Activated CD4-positive, alpha-beta memory T cell treated with anti-CD3 and anti-CD28 coated beads for 36 hours (primary cell): ENCODE data around the gene EXTL1. TPM values are rescaled to one million over a fixed set of nuclear protein-coding genes. Genes with fewer than 3 reads are reported as not detected.

Source experiments
- CTCF ChIA-PET: fragments of 350-600 bp; sonication (Branson Sonifier 250); formaldehyde crosslinking; loops from one replicate; lab custom pipeline; 2021; ENCODE audit warnings: antibody characterized with exemption, inconsistent platforms; lab: Charles Lee
- POLR2A ChIA-PET: fragments of 350-600 bp; sonication (Branson Sonifier 250); formaldehyde crosslinking; loops from one replicate; lab custom pipeline; 2021; ENCODE audit warnings: antibody characterized with exemption; lab: Charles Lee
- DNase-seq: peaks from one replicate; pipeline ENCODE4 v3.0.0-alpha.2; 2020
- H3K27ac Mint-ChIP-seq: one replicate; pipeline ENCODE4 v1.8.0; 2021; ENCODE audit warnings: mixed read lengths
- H3K27me3 Mint-ChIP-seq: one replicate; pipeline ENCODE4 v1.8.0; 2021; ENCODE audit warnings: mixed read lengths
- H3K36me3 Mint-ChIP-seq: one replicate; pipeline ENCODE4 v1.8.0; 2021; ENCODE audit warnings: mixed read lengths
- H3K4me1 Mint-ChIP-seq: one replicate; pipeline ENCODE4 v1.8.0; 2021; ENCODE audit warnings: low read depth, mixed read lengths
- H3K4me3 Mint-ChIP-seq: one replicate; pipeline ENCODE4 v1.8.0; 2021; ENCODE audit warnings: mild to moderate bottlenecking, mixed read lengths
- H3K9me3 Mint-ChIP-seq: one replicate; pipeline ENCODE4 v1.8.0; 2021; ENCODE audit warnings: mixed read lengths
- intact Hi-C: fragments of 100-400 bp; cut with micrococcal nuclease; formaldehyde crosslinking; loops from one replicate; pipeline ENCODE4 v1.15.1; 2023
- total RNA-seq, 2 experiments: library from RNA; stranded (reverse); gene quantifications; one replicate each; pipeline ENCODE4 v1.2.3, GENCODE V29; 2021

Gene EXTL1
- total RNA-seq, 2 experiments from 2014 or later, result not detected

DNA sequence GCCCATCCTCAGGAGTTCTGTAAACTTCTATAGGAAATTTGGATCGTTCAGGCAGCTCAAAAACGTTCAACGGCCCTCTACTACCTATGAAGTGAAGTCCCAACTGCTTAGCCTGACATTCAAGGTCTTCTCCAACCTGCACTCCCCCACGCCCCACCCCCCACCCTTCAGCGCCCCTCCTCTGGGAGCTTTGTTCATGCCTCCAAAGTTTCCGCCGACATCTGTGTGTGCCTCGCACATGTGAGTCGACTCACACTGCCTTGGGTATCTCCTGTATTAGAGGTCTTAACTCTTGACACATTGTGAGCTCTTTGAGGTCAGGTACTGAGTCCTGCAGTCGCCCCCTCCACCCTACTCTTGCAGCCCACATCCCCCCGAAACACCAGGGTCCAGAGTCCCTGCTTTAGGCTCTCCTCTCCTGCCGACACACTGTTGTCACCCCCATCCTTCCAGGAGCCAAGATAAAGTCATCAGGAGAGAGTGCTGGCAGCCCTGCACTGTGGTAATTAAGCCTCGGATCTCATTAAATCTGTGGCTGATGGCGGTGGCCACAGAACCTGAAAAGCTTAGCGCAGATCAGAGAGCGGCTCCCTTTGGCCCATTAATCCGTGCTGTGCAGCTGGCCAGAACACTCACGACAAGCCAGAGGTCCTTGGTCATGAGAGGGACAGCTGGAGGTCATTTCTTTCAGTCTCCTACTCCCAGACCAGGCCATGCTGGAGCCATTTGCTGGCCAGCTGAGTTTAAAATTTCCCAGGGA, 22.4 kb upstream of the EXTL1 start:
- Mint-ChIP-seq H3K4me3 (no peak overlapping the region), H3K27me3 (peaks cover under 1% of the 10 kb centered on the region), H3K9me3 (no peaks in the 10 kb centered on the region), H3K4me1 (peaks cover 15% of the 10 kb centered on the region), H3K36me3 (no peaks in the 10 kb centered on the region), H3K27ac (no peak overlapping the region)
- POLR2A ChIA-PET, result interaction anchor here (1.9 kb wide), 1 partner anchor 95 kb away, joined by 7 read pairs; no protein-coding TSS in a partner anchor
- intact Hi-C loops, result loop anchor here (2.0 to 10.0 kb wide), 2 partner anchors 36 to 374 kb away; no protein-coding TSS in a partner anchor
- CTCF ChIA-PET, result interaction anchor here (1.1 to 13.1 kb wide), 4 partner anchors 25 to 103 kb away, joined by 3 to 260 read pairs (median 6); no protein-coding TSS in a partner anchor
- no peak for DNase-seq

DNA sequence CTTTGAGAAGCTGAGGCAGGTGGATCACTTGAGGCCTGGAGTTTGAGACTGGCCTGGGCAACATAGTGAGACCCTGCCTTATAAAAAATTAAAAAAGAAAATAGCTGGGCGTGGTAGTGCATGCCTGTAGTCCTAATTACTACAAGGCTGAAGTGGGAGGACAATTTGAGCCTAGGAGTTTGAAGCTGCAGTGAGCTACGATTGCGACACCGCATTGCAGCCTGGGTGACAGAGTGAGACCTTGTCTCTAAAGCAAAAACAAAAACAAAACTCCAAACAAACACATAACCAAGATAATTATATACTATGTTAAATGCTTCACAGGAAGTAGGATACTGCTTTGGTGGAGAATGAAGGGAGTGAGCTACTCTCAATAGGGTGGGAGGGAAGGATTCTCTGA, 18.3 kb upstream of the EXTL1 start:
- intact Hi-C loops, result no loop called here
- H3K36me3 Mint-ChIP-seq, result no peaks in the 10 kb centered on the region
- H3K27ac Mint-ChIP-seq, result no peak overlapping the region
- no peak overlapping the region for H3K4me3 Mint-ChIP-seq
- DNase-seq, result no peak
- peaks cover 4% of the 10 kb centered on the region for H3K27me3 Mint-ChIP-seq
- ChIA-PET POLR2A (no interaction called here), CTCF (interaction anchor here (0.6 to 13.1 kb wide), 3 partner anchors 33 to 297 kb away, joined by 3 to 260 read pairs (median 3); no protein-coding TSS in a partner anchor)
- H3K9me3 Mint-ChIP-seq, result no peaks in the 10 kb centered on the region
- peaks cover 4% of the 10 kb centered on the region for H3K4me1 Mint-ChIP-seq

DNA sequence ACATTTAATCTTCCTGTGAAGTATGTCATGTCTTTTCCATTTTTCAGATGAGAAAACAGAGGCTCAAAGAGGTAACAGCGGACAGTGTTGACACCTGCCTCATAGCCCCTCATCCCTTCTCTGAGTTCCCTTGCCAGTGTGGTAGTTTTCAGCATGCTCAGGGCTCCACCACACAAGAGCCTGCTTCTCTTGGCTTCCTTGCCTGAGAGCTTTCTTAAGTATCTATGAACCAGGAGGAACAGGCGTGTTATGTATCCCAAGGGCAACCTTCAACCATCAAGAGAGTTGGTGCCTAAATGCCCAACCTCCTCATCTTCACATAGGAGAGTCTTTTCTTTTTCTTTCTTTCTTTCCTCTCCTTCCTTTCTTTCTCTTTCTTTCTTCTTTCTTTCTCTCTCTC, 17.8 kb upstream of the EXTL1 start:
- Mint-ChIP-seq H3K4me1 (no peaks in the 10 kb centered on the region), H3K36me3 (no peaks in the 10 kb centered on the region), H3K27me3 (peaks cover 4% of the 10 kb centered on the region), H3K4me3 (no peak overlapping the region), H3K27ac (no peak overlapping the region), H3K9me3 (no peaks in the 10 kb centered on the region)
- ChIA-PET POLR2A (no interaction called here), CTCF (interaction anchor here (0.8 to 13.1 kb wide), 2 partner anchors 32 to 108 kb away, joined by 3 to 260 read pairs; no protein-coding TSS in a partner anchor)
- DNase-seq, result no peak
- intact Hi-C loops, result no loop called here

DNA sequence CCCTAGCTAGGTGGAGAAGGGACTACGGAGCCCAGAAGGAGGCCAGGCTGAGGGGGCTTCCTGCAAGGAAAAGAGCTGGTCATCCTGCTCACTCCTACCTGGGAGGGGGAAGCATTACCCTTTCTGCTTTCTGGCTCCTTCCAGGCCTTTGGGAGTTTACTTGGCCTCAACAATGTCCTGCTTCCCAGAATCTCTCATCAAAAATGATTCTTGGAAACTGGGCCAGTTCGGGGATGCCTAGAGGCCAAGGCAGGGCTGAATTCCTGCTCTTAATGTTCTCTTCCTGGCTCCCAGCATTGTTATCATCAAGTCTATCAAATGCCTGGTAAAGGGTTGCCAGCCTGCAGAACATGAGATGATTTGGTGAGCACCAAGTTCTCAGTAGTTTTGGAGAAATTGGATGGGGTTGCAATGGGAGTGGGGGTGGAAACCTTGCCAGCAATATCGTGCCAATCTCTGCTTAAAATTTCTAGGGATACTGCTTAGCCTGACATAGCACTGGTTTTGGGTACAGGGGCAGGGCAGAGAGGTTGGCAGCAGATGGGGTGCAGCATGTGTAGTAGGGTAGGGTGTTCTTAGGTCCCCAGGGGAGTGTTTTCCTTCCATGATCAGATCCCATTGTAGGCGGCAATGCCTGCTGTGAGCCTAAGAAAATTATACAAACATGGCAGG, 16.0 kb upstream of the EXTL1 start:
- Mint-ChIP-seq H3K27ac (no peak overlapping the region), H3K9me3 (no peaks in the 10 kb centered on the region), H3K4me1 (no peaks in the 10 kb centered on the region), H3K4me3 (no peak overlapping the region), H3K36me3 (no peaks in the 10 kb centered on the region), H3K27me3 (peaks cover 4% of the 10 kb centered on the region)
- intact Hi-C loops, result no loop called here
- no peak for DNase-seq
- ChIA-PET CTCF (interaction anchor here (1.3 to 13.1 kb wide), 3 partner anchors 10 to 109 kb away, joined by 3 to 260 read pairs (median 3); no protein-coding TSS in a partner anchor), POLR2A (no interaction called here)

DNA sequence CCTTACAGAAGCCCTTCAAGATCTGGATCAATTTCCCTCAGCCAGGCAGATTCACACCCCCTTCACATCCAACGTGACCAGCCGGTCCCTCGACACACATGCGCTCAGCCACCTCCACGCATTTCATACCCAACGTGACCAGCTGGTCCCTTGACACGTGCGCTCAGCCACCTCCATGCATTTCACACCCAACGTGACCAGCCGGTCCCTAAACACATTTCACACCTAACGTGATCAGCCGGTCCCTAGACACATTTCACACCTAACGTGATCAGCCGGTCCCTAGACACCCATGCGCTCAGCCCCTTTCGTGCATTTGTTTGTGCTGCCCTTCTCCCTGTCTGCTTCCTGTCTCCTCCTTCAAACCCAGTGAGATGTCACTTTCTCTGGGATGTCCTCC, 14.9 kb upstream of the EXTL1 start:
- Mint-ChIP-seq H3K4me3 (no peak overlapping the region), H3K27ac (no peak overlapping the region), H3K4me1 (no peaks in the 10 kb centered on the region), H3K9me3 (no peaks in the 10 kb centered on the region), H3K36me3 (no peaks in the 10 kb centered on the region), H3K27me3 (peaks cover 4% of the 10 kb centered on the region)
- intact Hi-C loops, result no loop called here
- DNase-seq, result no peak
- CTCF ChIA-PET, result interaction anchor here (0.7 kb wide), 1 partner anchor 9 kb away, joined by 3 read pairs; the partner anchor contains the start of gene PAFAH2
- POLR2A ChIA-PET, result no interaction called here

DNA sequence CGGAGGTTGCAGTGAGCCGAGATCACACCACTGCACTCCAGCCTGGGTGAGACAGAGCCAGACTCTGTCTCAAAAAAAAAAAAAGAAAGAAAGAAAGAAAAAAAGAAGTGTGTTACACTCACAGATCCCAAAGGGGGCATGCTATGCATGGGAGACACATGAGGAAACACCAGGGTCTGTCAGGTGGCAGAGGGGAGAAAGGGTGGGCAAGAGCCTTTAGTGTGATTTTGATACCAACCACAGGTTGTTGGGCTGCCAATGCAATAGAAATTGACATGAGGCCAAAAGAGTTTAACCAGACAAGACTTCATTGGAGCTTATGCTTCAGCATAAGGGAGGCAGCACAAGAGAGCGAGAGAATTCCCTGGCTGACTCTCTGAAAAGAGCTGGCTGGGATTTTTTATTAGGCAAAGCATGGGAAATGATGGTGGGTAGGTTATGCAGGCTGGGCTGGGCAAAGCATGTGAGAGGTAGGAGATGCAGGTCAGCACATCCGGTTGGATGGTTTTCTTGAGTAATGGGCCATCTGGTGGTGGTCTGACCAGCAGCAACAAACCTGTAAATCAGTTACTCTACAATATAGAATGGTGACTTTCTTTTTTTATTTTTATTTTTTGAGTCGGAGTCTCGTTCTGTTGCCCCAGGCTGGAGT, 11.7 kb upstream of the EXTL1 start:
- Mint-ChIP-seq H3K36me3 (no peaks in the 10 kb centered on the region), H3K4me3 (no peak overlapping the region), H3K4me1 (no peaks in the 10 kb centered on the region), H3K27me3 (peaks cover 2% of the 10 kb centered on the region), H3K27ac (no peak overlapping the region), H3K9me3 (no peaks in the 10 kb centered on the region)
- no peak for DNase-seq
- ChIA-PET POLR2A (no interaction called here), CTCF (interaction anchor here (1.2 to 1.3 kb wide), 2 partner anchors 114 to 134 kb away, joined by 3 to 7 read pairs; partner anchors contain the start of gene PAQR7)
- intact Hi-C loops, result no loop called here

DNA sequence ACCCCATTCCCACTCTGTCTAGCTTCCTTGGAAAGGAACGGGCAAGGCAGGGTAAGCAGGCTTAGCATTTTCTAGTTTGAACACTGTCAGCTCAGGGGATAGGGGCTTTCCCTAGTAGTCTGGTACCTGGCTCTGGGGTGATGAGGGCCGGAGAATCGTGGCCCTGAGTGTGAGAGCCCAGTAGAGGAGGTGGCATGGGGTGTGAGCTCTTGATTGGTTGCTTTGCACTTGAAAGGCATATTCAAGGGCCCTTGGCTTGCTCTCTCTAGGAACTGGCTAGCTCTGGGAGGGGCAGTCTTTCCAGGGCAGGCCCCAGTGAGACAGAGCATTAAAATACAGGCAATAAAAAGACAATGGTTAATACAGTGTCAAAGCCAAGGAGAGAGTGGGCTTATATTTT, 10.8 kb upstream of the EXTL1 start:
- Mint-ChIP-seq H3K4me1 (no peaks in the 10 kb centered on the region), H3K27ac (no peak overlapping the region), H3K4me3 (no peak overlapping the region), H3K9me3 (no peaks in the 10 kb centered on the region), H3K27me3 (peaks cover 2% of the 10 kb centered on the region), H3K36me3 (no peaks in the 10 kb centered on the region)
- ChIA-PET POLR2A (no interaction called here), CTCF (interaction anchor here (1.1 to 1.3 kb wide), 4 partner anchors 9 to 135 kb away, joined by 3 to 7 read pairs (median 4); partner anchors contain the start of genes PAFAH2 and PAQR7)
- intact Hi-C loops, result no loop called here
- DNase-seq, result no peak

DNA sequence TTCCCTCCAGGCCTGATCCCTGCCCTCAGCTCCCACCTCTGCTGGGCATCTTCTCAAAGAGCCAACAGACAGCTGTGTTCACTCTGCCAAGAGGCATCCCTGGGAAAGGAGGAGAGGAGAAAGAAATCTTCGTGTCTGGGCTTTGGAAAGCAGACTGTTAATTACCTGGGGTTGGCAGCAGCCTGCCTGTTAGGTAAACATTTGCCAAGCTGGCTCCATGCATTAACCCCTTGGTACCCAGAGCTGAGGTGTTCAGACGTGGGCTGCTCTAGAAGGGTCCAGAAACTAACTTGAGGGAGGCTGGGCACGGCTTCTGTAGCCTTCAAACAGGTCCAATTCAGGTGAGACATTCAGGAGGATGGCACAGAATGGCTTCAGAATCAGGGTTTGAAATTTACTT, 8.7 kb upstream of the EXTL1 start:
- no peak for DNase-seq
- ChIA-PET POLR2A (no interaction called here), CTCF (interaction anchor here (0.8 to 2.6 kb wide), 2 partner anchors 23 to 117 kb away, joined by 3 to 8 read pairs; no protein-coding TSS in a partner anchor)
- H3K9me3 Mint-ChIP-seq, result no peaks in the 10 kb centered on the region
- no peak overlapping the region for H3K27ac Mint-ChIP-seq
- no peaks in the 10 kb centered on the region for H3K27me3 Mint-ChIP-seq
- H3K36me3 Mint-ChIP-seq, result no peaks in the 10 kb centered on the region
- intact Hi-C loops, result no loop called here
- H3K4me3 Mint-ChIP-seq, result no peak overlapping the region
- no peaks in the 10 kb centered on the region for H3K4me1 Mint-ChIP-seq

DNA sequence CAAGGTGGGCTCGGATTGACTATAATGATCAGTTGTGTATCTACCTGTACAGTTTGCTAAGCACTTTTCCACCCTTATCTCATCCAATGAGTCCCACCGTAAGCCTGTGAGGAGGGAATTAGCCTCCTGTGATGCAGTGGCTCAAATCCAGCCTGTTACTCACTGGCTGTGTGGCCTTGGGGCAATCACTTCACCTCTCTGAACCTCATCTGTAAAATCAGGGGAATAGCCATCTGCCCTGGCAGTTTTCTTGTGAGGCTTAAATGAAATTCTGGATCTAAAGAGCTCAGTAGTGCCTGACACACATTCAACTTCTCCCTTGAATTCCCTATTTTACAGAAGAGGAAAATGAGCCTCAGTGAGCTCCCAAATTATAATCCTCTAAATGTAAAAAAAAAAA, 7.4 kb upstream of the EXTL1 start:
- ChIA-PET CTCF (interaction anchor here (2.6 kb wide), 1 partner anchor 22 kb away, joined by 8 read pairs; no protein-coding TSS in a partner anchor), POLR2A (no interaction called here)
- Mint-ChIP-seq H3K27me3 (no peaks in the 10 kb centered on the region), H3K9me3 (no peaks in the 10 kb centered on the region), H3K4me3 (no peak overlapping the region), H3K27ac (no peak overlapping the region), H3K4me1 (no peaks in the 10 kb centered on the region), H3K36me3 (no peaks in the 10 kb centered on the region)
- intact Hi-C loops, result no loop called here
- DNase-seq, result no peak

DNA sequence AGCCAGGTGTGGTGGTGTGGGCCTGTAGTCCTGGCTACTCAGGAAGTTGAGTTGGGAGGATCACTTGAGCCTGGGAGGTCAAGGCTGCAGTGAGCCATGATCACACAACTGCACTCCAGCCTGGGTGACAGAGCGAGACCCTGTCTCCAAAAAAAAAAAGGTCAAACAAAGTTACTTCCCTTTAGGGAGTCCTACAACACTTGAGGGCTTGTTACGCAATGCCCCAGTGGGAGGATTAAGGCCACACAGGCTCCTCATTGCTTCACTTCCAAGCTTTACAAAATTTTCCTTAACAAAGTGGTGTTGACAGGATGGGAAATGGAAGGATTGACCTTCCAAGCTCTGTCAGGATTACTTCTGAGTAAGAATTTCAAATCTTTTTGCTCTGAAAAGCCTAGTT, 6.2 kb upstream of the EXTL1 start:
- H3K4me1 Mint-ChIP-seq, result no peaks in the 10 kb centered on the region
- H3K9me3 Mint-ChIP-seq, result no peaks in the 10 kb centered on the region
- H3K36me3 Mint-ChIP-seq, result no peaks in the 10 kb centered on the region
- peaks cover 2% of the 10 kb centered on the region for H3K27me3 Mint-ChIP-seq
- intact Hi-C loops, result no loop called here
- ChIA-PET CTCF (no interaction called here), POLR2A (no interaction called here)
- H3K27ac Mint-ChIP-seq, result no peak overlapping the region
- no peak overlapping the region for H3K4me3 Mint-ChIP-seq
- no peak for DNase-seq

DNA sequence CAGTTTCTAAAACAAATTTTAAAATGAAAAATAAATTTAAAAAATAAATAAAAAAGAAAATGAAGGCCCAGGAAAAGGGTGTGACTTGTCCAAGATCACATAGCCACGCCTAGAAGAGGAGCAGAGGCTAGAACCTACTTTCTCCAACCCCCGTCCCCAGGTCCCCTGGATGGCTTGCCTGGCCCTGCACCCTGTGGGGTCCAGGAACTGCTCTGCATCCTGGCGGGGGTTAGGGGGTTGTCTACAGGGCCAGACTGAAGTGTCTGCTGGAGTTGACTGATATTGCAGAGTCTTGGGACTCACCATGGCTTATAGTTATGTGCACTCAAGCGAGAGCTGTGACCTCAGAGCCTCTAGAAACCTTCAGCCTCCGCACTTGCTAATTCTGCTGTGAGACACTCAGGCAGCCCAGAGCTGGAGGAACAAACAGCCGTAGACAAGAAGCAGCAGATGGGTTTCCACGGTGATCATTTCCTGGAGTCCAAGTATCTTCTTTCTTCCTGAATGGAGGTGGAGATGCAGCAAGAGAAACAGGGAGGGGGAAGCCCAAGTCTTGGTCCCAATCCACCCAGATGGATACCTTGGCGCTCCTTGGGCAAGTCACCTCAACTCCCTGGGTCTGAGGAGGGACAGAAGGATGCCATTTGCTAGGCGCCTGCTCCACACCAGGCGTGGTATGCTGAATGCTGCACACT, 5.2 kb upstream of the EXTL1 start:
- Mint-ChIP-seq H3K4me3 (no peak overlapping the region), H3K9me3 (no peaks in the 10 kb centered on the region), H3K36me3 (no peaks in the 10 kb centered on the region), H3K4me1 (no peaks in the 10 kb centered on the region), H3K27me3 (peaks cover 2% of the 10 kb centered on the region), H3K27ac (no peak overlapping the region)
- intact Hi-C loops, result no loop called here
- ChIA-PET CTCF (interaction anchor here (1.1 to 2.1 kb wide), 3 partner anchors 19 to 121 kb away, joined by 3 to 5 read pairs (median 4); no protein-coding TSS in a partner anchor), POLR2A (no interaction called here)
- DNase-seq, result no peak
